ENCODE results near the gene AIMP1.

DNA sequence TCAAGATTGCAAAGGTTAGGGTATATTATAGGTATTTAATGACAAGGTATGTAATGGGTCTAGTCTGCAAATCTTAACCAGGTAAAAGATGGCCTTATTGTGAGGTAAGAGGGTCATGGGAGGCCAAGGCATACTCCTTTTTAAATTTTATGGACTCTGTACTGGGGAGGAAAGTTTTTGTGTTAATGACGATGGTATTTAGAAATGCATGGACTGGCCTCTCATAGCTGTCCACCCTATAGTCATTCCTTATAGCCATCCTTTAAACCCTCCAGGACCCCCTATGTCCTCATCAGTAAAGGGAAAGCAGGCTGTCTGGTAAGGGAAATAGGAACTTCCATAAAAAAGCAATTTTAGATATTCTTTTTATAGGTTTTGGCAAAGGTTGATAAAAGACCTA lies 1.5 kb downstream of the AIMP1 start:
- TF ChIP-seq POLR2A (IDR thresholded peaks at IDR 0.05), result no peak
- TF ChIP-seq POLR2AphosphoS5 (IDR thresholded peaks at IDR 0.05), result no peak
